Loucy (cell line): ENCODE results near the gene UNC13C.

ENCODE experiments used
- CTCF ChIP-seq: fragments of 200-600 bp; sonication (generic); conservative IDR thresholded peaks from 2 replicates; pipeline ENCODE4 v1.5.1; 2014; ENCODE audit warnings: mild to moderate bottlenecking, antibody characterized with exemption, low read length
- EZH2phosphoT487 ChIP-seq: fragments of 200-600 bp; IDR thresholded peaks from 2 replicates; pipeline ENCODE4 v1.6.1; 2018; ENCODE audit warnings: antibody characterized with exemption, mild to moderate bottlenecking, moderate library complexity, borderline replicate concordance

GRCh38 chr15:54566654-54567053 is 588.4 kb downstream of the UNC13C start:
- TF ChIP-seq CTCF (no peak), EZH2phosphoT487 (no peak)
